K562 (cell line): ENCODE measurements around the gene BEST3.

Experiments used
- BRD9 ChIP-seq: fragments of 450-650 bp; IDR thresholded peaks from 2 replicates; pipeline ENCODE4 v1.6.1; 2018; ENCODE audit warnings: low read depth; ENCODE audit not compliant: partially characterized antibody
- CEBPB ChIP-seq: fragments of 450-650 bp; IDR thresholded peaks from 2 replicates; pipeline ENCODE4 v1.6.1; 2016; ENCODE audit warnings: missing genetic modification characterization, missing compliant biosample characterization
- CEBPZ ChIP-seq: fragments of 150-350 bp; IDR thresholded peaks from 2 replicates; pipeline ENCODE4 v1.6.1; 2014; ENCODE audit warnings: low read depth, mild to moderate bottlenecking, low read length, borderline replicate concordance
- ETV6 ChIP-seq, 3 experiments: fragments of 150-350 bp in 1 of 3; sonication (generic) in 1 of 3; formaldehyde crosslinking in 1 of 3; IDR thresholded peaks; 2 replicates each; pipeline versions ENCODE4 v1.6.1 to v1.8.0; 2014 to 2022; ENCODE audit warnings: borderline replicate concordance in 2 of 3, low read depth in 2 of 3, antibody characterized with exemption in 1 of 3, low read length in 1 of 3, mild to moderate bottlenecking in 1 of 3, missing genetic modification reagents in 1 of 3
- EZH2 ChIP-seq: IDR thresholded peaks from 2 replicates; pipeline ENCODE4 v1.6.1; 2012; ENCODE audit warnings: low read depth, mild to moderate bottlenecking, inconsistent platforms, low read length, borderline replicate concordance
- GABPA ChIP-seq: fragments of 200-800 bp; sonication (Bioruptor generic); conservative IDR thresholded peaks from 2 replicates; pipeline ENCODE4 v1.6.1; 2016; ENCODE audit warnings: low read depth, missing genetic modification characterization, missing compliant biosample characterization
- MLX ChIP-seq, 2 experiments: fragments of 450-650 bp in 1 of 2; sonication (generic) in 1 of 2; formaldehyde crosslinking; conservative IDR thresholded peaks; 2 replicates each; pipeline versions ENCODE4 v1.4.0 to v1.8.1; 2020 to 2022; ENCODE audit warnings: mild to moderate bottlenecking in 1 of 2, missing genetic modification reagents in 1 of 2
- POLR2A ChIP-seq: fragments of 450-650 bp; conservative IDR thresholded peaks from 2 replicates; pipeline ENCODE4 v1.6.1; 2016
- RFX5 ChIP-seq: IDR thresholded peaks from 2 replicates; pipeline ENCODE4 v1.6.1; 2011; ENCODE audit warnings: low read depth, mild to moderate bottlenecking, improper control_type of control experiment, low read length
- SP2 ChIP-seq: IDR thresholded peaks from 2 replicates; pipeline ENCODE4 v1.6.1; 2011; ENCODE audit warnings: mild to moderate bottlenecking, low read depth, low read length, moderate library complexity; ENCODE audit not compliant: poor library complexity, severe bottlenecking; ENCODE audit errors: extremely low read depth
- SRSF1 ChIP-seq: fragments of 200-400 bp; formaldehyde crosslinking; IDR thresholded peaks from 2 replicates; pipeline ENCODE4 v1.6.1; 2017; ENCODE audit warnings: mild to moderate bottlenecking, low read depth, low read length, moderate library complexity
- TAF1 ChIP-seq: IDR thresholded peaks from 2 replicates; pipeline ENCODE4 v1.6.1; 2011; ENCODE audit warnings: mild to moderate bottlenecking, low read length, moderate library complexity; ENCODE audit not compliant: insufficient read depth, control insufficient read depth, severe bottlenecking; ENCODE audit errors: extremely low read depth
- ZNF12 ChIP-seq: sonication (generic); formaldehyde crosslinking; IDR thresholded peaks from 2 replicates; pipeline ENCODE4 v1.4.0; 2020; ENCODE audit warnings: mild to moderate bottlenecking, missing genetic modification reagents

- TF ChIP-seq ETV6 (IDR thresholded peaks at IDR 0.05; ENCODE audit: borderline replicate concordance in 1 of 2, low read depth in 2 of 2, low read length in 1 of 2): no peak
- no peak for TF ChIP-seq ETV6 (CRISPR knock-in tag; IDR thresholded peaks at IDR 0.05; ENCODE audit: borderline replicate concordance)
- TF ChIP-seq BRD9: no peak
- TF ChIP-seq GABPA: no peak
- TF ChIP-seq CEBPB (tag): peak; percentile 97
- TF ChIP-seq CEBPZ: no peak
- TF ChIP-seq SRSF1: no peak
- no peak for TF ChIP-seq SP2
- TF ChIP-seq RFX5: no peak
- TF ChIP-seq POLR2A: no peak
- TF ChIP-seq TAF1: no peak
- TF ChIP-seq EZH2: no peak
- TF ChIP-seq MLX (CRISPR knock-in tag; conservative IDR thresholded peaks at IDR 0.05): no peak
- TF ChIP-seq ZNF12 (CRISPR knock-in tag): no peak
Measured at GRCh38 chr12:69660164-69660863, 38.8 kb downstream of the BEST3 start.
